H9 (cell line): Measurements from ENCODE around the gene ANAPC15. TPM values are rescaled to one million over a fixed set of nuclear protein-coding genes. Genes with fewer than 3 reads are reported as not detected.
"Not testable (repeated sequence)": the region's sequence is repeated elsewhere in the genome, so short reads cannot be mapped to it uniquely, and the experiment has no call there.

Source experiments
- DNase-seq: peaks from one replicate; pipeline ENCODE4 v3.0.0-alpha.2; 2017
- H2AFZ ChIP-seq: one replicate; pipeline ENCODE4 v1.6.1; 2013; ENCODE audit warnings: mild to moderate bottlenecking, low read length, control low read depth, moderate library complexity
- H2AK5ac ChIP-seq: 2 replicates; pipeline ENCODE4 v1.6.1; 2013; ENCODE audit warnings: low read length, control low read depth, mixed read lengths; ENCODE audit not compliant: insufficient read length
- H2BK120ac ChIP-seq: one replicate; pipeline ENCODE4 v1.6.1; 2013; ENCODE audit warnings: low read depth, mild to moderate bottlenecking, low read length, control low read depth, inconsistent platforms; ENCODE audit not compliant: poor library complexity, severe bottlenecking
- H2BK12ac ChIP-seq: 2 replicates; pipeline ENCODE4 v1.6.1; 2013; ENCODE audit warnings: low read length, control low read depth, mixed read lengths, low read depth; ENCODE audit not compliant: insufficient read length
- H2BK15ac ChIP-seq: 2 replicates; pipeline ENCODE4 v1.6.1; 2013; ENCODE audit warnings: low read depth, low read length, control low read depth
- H2BK20ac ChIP-seq: one replicate; pipeline ENCODE4 v1.6.1; 2013; ENCODE audit warnings: low read depth, mild to moderate bottlenecking, low read length, control low read depth, inconsistent platforms; ENCODE audit not compliant: poor library complexity, severe bottlenecking
- H2BK5ac ChIP-seq: 2 replicates; pipeline ENCODE4 v1.6.1; 2013; ENCODE audit warnings: low read length, control low read depth, mixed read lengths; ENCODE audit not compliant: insufficient read length
- H3K14ac ChIP-seq: 2 replicates; pipeline ENCODE4 v1.6.1; 2013; ENCODE audit warnings: low read length, control low read depth; ENCODE audit not compliant: insufficient read depth
- H3K18ac ChIP-seq: 2 replicates; pipeline ENCODE4 v1.6.1; 2013; ENCODE audit warnings: low read depth, mild to moderate bottlenecking, mixed read lengths, low read length, control low read depth; ENCODE audit not compliant: insufficient read length
- H3K23ac ChIP-seq: 2 replicates; pipeline ENCODE4 v1.6.1; 2013; ENCODE audit warnings: low read length, control low read depth, mixed read lengths, low read depth; ENCODE audit not compliant: insufficient read length
- H3K23me2 ChIP-seq: 2 replicates; pipeline ENCODE4 v1.6.1; 2013; ENCODE audit warnings: low read depth, mild to moderate bottlenecking, mixed read lengths, low read length, control low read depth; ENCODE audit not compliant: insufficient read length, poor library complexity, severe bottlenecking
- H3K27ac ChIP-seq: 2 replicates; pipeline ENCODE4 v1.5.1; 2013; ENCODE audit warnings: low read length, control low read depth, mixed read lengths, low read depth; ENCODE audit not compliant: insufficient read length
- H3K27me3 ChIP-seq: 2 replicates; pipeline ENCODE4 v1.6.1; 2013; ENCODE audit warnings: low read length, control low read depth, inconsistent platforms; ENCODE audit not compliant: insufficient read depth
- H3K4ac ChIP-seq: 2 replicates; pipeline ENCODE4 v1.6.1; 2013; ENCODE audit warnings: low read depth, mild to moderate bottlenecking, control low read depth, inconsistent platforms, low read length, moderate library complexity
- H3K4me1 ChIP-seq: 2 replicates; pipeline ENCODE4 v1.6.1; 2013; ENCODE audit warnings: low read length, control low read depth, inconsistent platforms; ENCODE audit not compliant: insufficient read depth
- H3K4me2 ChIP-seq: 2 replicates; pipeline ENCODE4 v1.6.1; 2013; ENCODE audit warnings: low read length, control low read depth, mixed read lengths; ENCODE audit not compliant: insufficient read length, insufficient read depth
- H3K56ac ChIP-seq: 2 replicates; pipeline ENCODE4 v1.6.1; 2013; ENCODE audit warnings: low read depth, mild to moderate bottlenecking, mixed read lengths, low read length, control low read depth; ENCODE audit not compliant: insufficient read length
- H3K79me1 ChIP-seq: 2 replicates; pipeline ENCODE4 v1.6.1; 2013; ENCODE audit warnings: low read depth, mild to moderate bottlenecking, moderate library complexity, low read length, control low read depth, inconsistent platforms; ENCODE audit not compliant: insufficient read depth, poor library complexity, severe bottlenecking
- H3K79me2 ChIP-seq: 2 replicates; pipeline ENCODE4 v1.6.1; 2013; ENCODE audit warnings: low read length, control low read depth, inconsistent platforms; ENCODE audit not compliant: insufficient read depth
- H3K9ac ChIP-seq: 2 replicates; pipeline ENCODE4 v1.6.1; 2013; ENCODE audit warnings: low read length, control low read depth, mixed read lengths; ENCODE audit not compliant: insufficient read length; ENCODE audit errors: extremely low read depth
- H3K9me3 ChIP-seq: one replicate; pipeline ENCODE4 v1.6.1; 2013; ENCODE audit warnings: low read depth, low read length, inconsistent platforms; ENCODE audit not compliant: control insufficient read depth
- H3T11ph ChIP-seq: one replicate; pipeline ENCODE4 v1.6.1; 2013; ENCODE audit warnings: mild to moderate bottlenecking, low read length, control low read depth, inconsistent platforms
- H4K20me1 ChIP-seq: one replicate; pipeline ENCODE4 v1.6.1; 2013; ENCODE audit not compliant: control insufficient read depth, insufficient read length, insufficient read depth
- H4K5ac ChIP-seq: 2 replicates; pipeline ENCODE4 v1.6.1; 2013; ENCODE audit warnings: low read depth, mild to moderate bottlenecking, mixed read lengths, low read length, control low read depth; ENCODE audit not compliant: insufficient read length
- H4K8ac ChIP-seq: replicated peaks from 2 replicates; pipeline ENCODE4 v1.6.1; 2013; ENCODE audit warnings: low read length, control low read depth, mixed read lengths, low read depth; ENCODE audit not compliant: insufficient read length
- H4K91ac ChIP-seq: 2 replicates; pipeline ENCODE4 v1.6.1; 2013; ENCODE audit warnings: low read depth, mild to moderate bottlenecking, moderate library complexity, mixed read lengths, low read length, control low read depth; ENCODE audit not compliant: insufficient read length
- H3K27ac Mint-ChIP-seq, 3 experiments: 2 replicates in 2 of 3; 3 replicates in 1 of 3; pipeline ENCODE4 v1.8.0; 2020 to 2021; ENCODE audit warnings: mixed read lengths in 3 of 3, mild to moderate bottlenecking in 1 of 3, moderate library complexity in 1 of 3
- H3K27me3 Mint-ChIP-seq: 2 replicates; pipeline ENCODE4 v1.8.0; 2021; ENCODE audit warnings: low read depth, mild to moderate bottlenecking, moderate library complexity, mixed read lengths
- H3K36me3 Mint-ChIP-seq, 3 experiments: 2 replicates in 2 of 3; 3 replicates in 1 of 3; pipeline ENCODE4 v1.8.0; 2020 to 2021; ENCODE audit warnings: low read depth in 3 of 3, mixed read lengths in 3 of 3; ENCODE audit not compliant: insufficient read depth in 1 of 3
- H3K4me1 Mint-ChIP-seq, 2 experiments: 2 replicates each; pipeline ENCODE4 v1.8.0; 2020; ENCODE audit warnings: mixed read lengths in 2 of 2
- H3K4me3 Mint-ChIP-seq, 2 experiments: 2 replicates in 1 of 2; 3 replicates in 1 of 2; pipeline ENCODE4 v1.8.0; 2020 to 2021; ENCODE audit warnings: mild to moderate bottlenecking in 2 of 2, mixed read lengths in 2 of 2, moderate library complexity in 1 of 2
- H3K9me3 Mint-ChIP-seq, 2 experiments: 2 replicates in 1 of 2; 3 replicates in 1 of 2; pipeline ENCODE4 v1.8.0; 2020; ENCODE audit warnings: mild to moderate bottlenecking in 2 of 2, mixed read lengths in 2 of 2, moderate library complexity in 1 of 2
- CTCF ChIP-seq: fragments of 200-600 bp; sonication (generic); conservative IDR thresholded peaks from 3 replicates; pipeline ENCODE4 v1.8.0; 2021; ENCODE audit warnings: antibody characterized with exemption, mild to moderate bottlenecking
- WGBS: extraction: QIAGEN DNeasy Blood & Tissue Kit; methylation state at CpG from one replicate; pipeline ENCODE4 v1.1.7; 2013; ENCODE audit warnings: missing lambda C conversion rate, low lambda C conversion rate, mixed read lengths; ENCODE audit not compliant: insufficient read length; ENCODE audit errors: extremely low coverage; 5-methylcytosine and 5-hydroxymethylcytosine counted together
- total RNA-seq: library from RNA; stranded (reverse); gene quantifications from 2 replicates; pipeline ENCODE4 v1.2.1, GENCODE V29; 2021

Gene ANAPC15
- total RNA-seq, 1 experiment from 2014 or later: 72.6 TPM

DNA sequence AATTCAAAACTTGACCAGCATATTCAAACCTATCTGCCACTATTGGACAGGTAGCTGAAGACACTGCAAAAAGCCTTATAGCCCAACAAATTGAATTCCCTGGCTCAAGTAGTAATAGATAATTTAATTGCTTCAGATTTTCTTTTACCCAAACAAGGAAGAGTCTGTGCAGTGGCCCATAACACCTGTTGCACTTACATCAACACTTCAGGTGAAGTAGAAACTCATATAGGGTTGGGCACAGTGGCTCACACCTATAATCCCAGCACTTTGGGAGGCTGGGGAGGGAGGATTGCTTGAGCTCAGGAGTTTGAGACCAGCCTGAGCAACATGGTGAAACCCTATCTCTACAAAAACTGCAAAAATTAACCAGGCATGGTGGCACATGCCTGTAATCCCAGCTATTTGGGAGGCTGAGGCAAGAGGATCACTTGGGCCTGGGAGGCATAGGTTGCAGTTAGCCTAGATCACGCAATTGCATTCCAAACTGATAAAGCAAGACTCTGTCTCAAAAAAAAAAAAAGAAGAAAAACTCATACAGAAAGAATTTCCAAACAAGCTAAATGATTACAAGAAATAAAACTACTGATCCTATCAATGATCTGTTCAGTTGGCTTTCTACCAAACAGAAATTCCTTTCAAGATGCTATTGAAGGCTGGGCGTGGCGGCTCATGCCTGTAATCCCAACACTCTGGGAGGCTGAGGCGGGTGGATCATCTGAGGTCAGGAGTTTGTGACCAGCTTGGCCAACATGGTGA is 32.5 kb upstream of the ANAPC15 start:
- H3K4me1 Mint-ChIP-seq: peaks cover 3 to 5% of the 10 kb centered on the region in 2 experiments; a peak in 3 of 4 replicates
- Histone ChIP-seq H2AK5ac (no peak overlapping the region), H3K9me3 (no peaks in the 10 kb centered on the region), H3K9ac (no peak overlapping the region), H3K14ac (no peak overlapping the region), H4K20me1 (no peaks in the 10 kb centered on the region), H2BK20ac (no peak overlapping the region), H3T11ph (no peak overlapping the region), H4K91ac (no peak overlapping the region), H3K56ac (no peak overlapping the region), H3K23ac (no peak overlapping the region), H2AFZ (no peak overlapping the region), H2BK15ac (no peak overlapping the region), H3K4me2 (no peak overlapping the region), H4K5ac (no peak overlapping the region), H3K4ac (no peak overlapping the region), H3K79me2 (no peaks in the 10 kb centered on the region), H3K79me1 (no peaks in the 10 kb centered on the region), H3K27me3 (no peaks in the 10 kb centered on the region), H2BK5ac (no peak overlapping the region), H4K8ac (no peak overlapping the region), H3K27ac (no peak overlapping the region), H2BK12ac (no peak overlapping the region), H3K23me2 (no peaks in the 10 kb centered on the region), H3K18ac (no peak overlapping the region), H2BK120ac (no peak overlapping the region), H3K4me1 (no peaks in the 10 kb centered on the region; the same call in none of the 2 replicates)
- H3K36me3 Mint-ChIP-seq: no peaks in the 10 kb centered on the region
- no peak overlapping the region for H3K27ac Mint-ChIP-seq
- H3K27me3 Mint-ChIP-seq: peaks cover 11% of the 10 kb centered on the region
- no peak overlapping the region for H3K4me3 Mint-ChIP-seq
- no peak for DNase-seq
- no peak for TF ChIP-seq CTCF
- H3K9me3 Mint-ChIP-seq: no peaks in the 10 kb centered on the region; a peak in 1 of 5 replicates
- WGBS: no CpG with 5 or more reads among the region's 4 CpGs

DNA sequence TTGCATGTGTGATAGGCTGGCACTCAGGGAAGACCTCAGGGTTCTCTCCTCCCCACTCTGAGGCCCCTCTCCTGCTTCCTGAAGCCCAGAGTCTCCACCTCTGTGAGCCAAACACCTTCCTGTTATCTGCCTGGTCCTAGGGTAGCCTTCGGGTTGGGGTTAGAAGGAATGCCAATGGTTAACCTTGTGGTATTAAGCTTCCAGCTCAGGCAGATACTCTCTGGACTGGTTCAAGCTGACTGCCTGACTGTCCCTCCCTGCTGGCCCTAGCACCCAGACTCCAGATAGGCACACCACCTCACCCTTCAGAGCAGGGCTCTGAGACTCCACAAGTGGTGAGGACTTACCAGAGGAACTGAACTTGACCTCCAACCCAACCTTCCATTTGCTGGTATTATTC is 30.0 kb upstream of the ANAPC15 start:
- H2AFZ ChIP-seq, H2BK5ac ChIP-seq, H4K91ac ChIP-seq: not testable (repeated sequence)

More for the DNA sequence above, 30.0 kb upstream of the ANAPC15 start:
- DNase-seq, H3K9me3 Mint-ChIP-seq, H2AK5ac ChIP-seq, H3K79me2 ChIP-seq, H4K20me1 ChIP-seq, H3K36me3 Mint-ChIP-seq, H2BK20ac ChIP-seq, H3K4me1 Mint-ChIP-seq, H4K8ac ChIP-seq, H3K4me1 ChIP-seq, H3K9me3 ChIP-seq, H3K4me2 ChIP-seq, H2BK120ac ChIP-seq, H2BK12ac ChIP-seq, H3K23me2 ChIP-seq, H3K79me1 ChIP-seq, H2BK15ac ChIP-seq, H3K9ac ChIP-seq, H3K14ac ChIP-seq, H3K27ac ChIP-seq, H3K56ac ChIP-seq, H3K4ac ChIP-seq, H3K23ac ChIP-seq, H3T11ph ChIP-seq, H4K5ac ChIP-seq, H3K27ac Mint-ChIP-seq, H3K4me3 Mint-ChIP-seq, H3K27me3 ChIP-seq, H3K18ac ChIP-seq: not testable (repeated sequence)
- peaks cover 11% of the 10 kb centered on the region for H3K27me3 Mint-ChIP-seq
- WGBS: no CpG with 5 or more reads among the region's 1 CpG
